ENCODE data around the gene TFDP1. TPM values are rescaled to one million over a fixed set of nuclear protein-coding genes. Genes with fewer than 3 reads are reported as not detected.

TFDP1 gene
- polyA plus RNA-seq, 2 donors, result 24.2 to 50.3 TPM

- H3K4me3 ChIP-seq (ENCODE audit: low read depth in 1 of 2, low read length in 2 of 2), result no peak overlapping the region
- WGBS, 2 donors, result 91 to 92% methylated on average over 24 to 25 of the region's 25 CpGs
Observed at GRCh38 chr13:113656003-113656588, 71.5 kb downstream of the TFDP1 start.

GRCh38 chr13:113656831-113657671 is 72.5 kb downstream of the TFDP1 start:
- H3K36me3 ChIP-seq (ENCODE audit: control insufficient read depth in 2 of 2, insufficient read depth in 2 of 2, low read length in 1 of 2), result no peaks in the 10 kb centered on the region
- H3K4me3 ChIP-seq (ENCODE audit: low read depth in 1 of 2, low read length in 2 of 2), result no peak overlapping the region
- no peaks in the 10 kb centered on the region for H3K4me1 ChIP-seq (ENCODE audit: control insufficient read depth in 2 of 2, insufficient read depth in 2 of 2, low read length in 1 of 2)
- no peaks in the 10 kb centered on the region for H3K9me3 ChIP-seq (ENCODE audit: control insufficient read depth in 2 of 2, insufficient read depth in 1 of 2, low read depth in 1 of 2, low read length in 1 of 2)
- 60 to 68% methylated on average over 39 to 42 of the region's 42 CpGs for WGBS, 2 donors
- no peaks in the 10 kb centered on the region for H3K27me3 ChIP-seq (ENCODE audit: control insufficient read depth in 1 of 2, insufficient read depth in 2 of 2, low read length in 2 of 2)
- no peak overlapping the region for H3K27ac ChIP-seq (ENCODE audit: low read depth in 2 of 2, low read length in 1 of 2)

More at GRCh38 chr13:113656003-113656588, 71.5 kb downstream of the TFDP1 start:
- no peaks in the 10 kb centered on the region for H3K36me3 ChIP-seq (ENCODE audit: control insufficient read depth in 2 of 2, insufficient read depth in 2 of 2, low read length in 1 of 2)
- no peak overlapping the region for H3K27ac ChIP-seq (ENCODE audit: low read depth in 2 of 2, low read length in 1 of 2)
- H3K27me3 ChIP-seq (ENCODE audit: control insufficient read depth in 1 of 2, insufficient read depth in 2 of 2, low read length in 2 of 2), result no peaks in the 10 kb centered on the region
- H3K9me3 ChIP-seq (ENCODE audit: control insufficient read depth in 2 of 2, insufficient read depth in 1 of 2, low read depth in 1 of 2, low read length in 1 of 2), result no peaks in the 10 kb centered on the region
- no peaks in the 10 kb centered on the region for H3K4me1 ChIP-seq (ENCODE audit: control insufficient read depth in 2 of 2, insufficient read depth in 2 of 2, low read length in 1 of 2)

- Histone ChIP-seq H3K27me3 (ENCODE audit: control insufficient read depth in 1 of 2, insufficient read depth in 2 of 2, low read length in 2 of 2) (no peaks in the 10 kb centered on the region), H3K4me1 (ENCODE audit: control insufficient read depth in 2 of 2, insufficient read depth in 2 of 2, low read length in 1 of 2) (no peaks in the 10 kb centered on the region), H3K27ac (ENCODE audit: low read depth in 2 of 2, low read length in 1 of 2) (no peak within 1 kb of the TSS), H3K9me3 (ENCODE audit: control insufficient read depth in 2 of 2, insufficient read depth in 1 of 2, low read depth in 1 of 2, low read length in 1 of 2) (no peaks in the 10 kb centered on the region), H3K36me3 (ENCODE audit: control insufficient read depth in 2 of 2, insufficient read depth in 2 of 2, low read length in 1 of 2) (no peaks in the 10 kb centered on the region), H3K4me3 (ENCODE audit: low read depth in 1 of 2, low read length in 2 of 2) (no peak within 1 kb of the TSS)
- WGBS, 2 donors, result 81 to 86% methylated on average over 46 to 47 of the region's 47 CpGs
Observed at GRCh38 chr13:113657851-113658741, 73.5 kb downstream of the TFDP1 start, which contains the start of gene ATP4B. TSS of gene ATP4B (minus strand) at chr13:113658198. CDS start at chr13:113658144, 54 bp downstream.

GRCh38 chr13:113658836-113659235 is 74.3 kb downstream of the TFDP1 start:
- Histone ChIP-seq H3K4me3 (ENCODE audit: low read depth in 1 of 2, low read length in 2 of 2) (no peak overlapping the region), H3K27ac (ENCODE audit: low read depth in 2 of 2, low read length in 1 of 2) (no peak overlapping the region), H3K36me3 (ENCODE audit: control insufficient read depth in 2 of 2, insufficient read depth in 2 of 2, low read length in 1 of 2) (no peaks in the 10 kb centered on the region), H3K4me1 (ENCODE audit: control insufficient read depth in 2 of 2, insufficient read depth in 2 of 2, low read length in 1 of 2) (no peaks in the 10 kb centered on the region), H3K27me3 (ENCODE audit: control insufficient read depth in 1 of 2, insufficient read depth in 2 of 2, low read length in 2 of 2) (no peaks in the 10 kb centered on the region), H3K9me3 (ENCODE audit: control insufficient read depth in 2 of 2, insufficient read depth in 1 of 2, low read depth in 1 of 2, low read length in 1 of 2) (no peaks in the 10 kb centered on the region)
- 75 to 86% methylated on average over 14 of the region's 14 CpGs for WGBS, 2 donors

- 93% methylated on average over 8 of the region's 8 CpGs for WGBS, 2 donors
- H3K27ac ChIP-seq (ENCODE audit: low read depth in 2 of 2, low read length in 1 of 2), result no peak overlapping the region
- H3K27me3 ChIP-seq (ENCODE audit: control insufficient read depth in 1 of 2, insufficient read depth in 2 of 2, low read length in 2 of 2), result no peaks in the 10 kb centered on the region
- H3K36me3 ChIP-seq (ENCODE audit: control insufficient read depth in 2 of 2, insufficient read depth in 2 of 2, low read length in 1 of 2), result no peaks in the 10 kb centered on the region
- H3K4me1 ChIP-seq (ENCODE audit: control insufficient read depth in 2 of 2, insufficient read depth in 2 of 2, low read length in 1 of 2), result no peaks in the 10 kb centered on the region
- no peaks in the 10 kb centered on the region for H3K9me3 ChIP-seq (ENCODE audit: control insufficient read depth in 2 of 2, insufficient read depth in 1 of 2, low read depth in 1 of 2, low read length in 1 of 2)
- no peak overlapping the region for H3K4me3 ChIP-seq (ENCODE audit: low read depth in 1 of 2, low read length in 2 of 2)
Observed at GRCh38 chr13:113659337-113659736, 74.8 kb downstream of the TFDP1 start.

GRCh38 chr13:113660066-113660465 is 75.5 kb downstream of the TFDP1 start:
- Histone ChIP-seq H3K36me3 (ENCODE audit: control insufficient read depth in 2 of 2, insufficient read depth in 2 of 2, low read length in 1 of 2) (no peaks in the 10 kb centered on the region), H3K27ac (ENCODE audit: low read depth in 2 of 2, low read length in 1 of 2) (no peak overlapping the region), H3K4me1 (ENCODE audit: control insufficient read depth in 2 of 2, insufficient read depth in 2 of 2, low read length in 1 of 2) (peaks cover 0 to under 1% of the 10 kb centered on the region in 2 donors), H3K4me3 (ENCODE audit: low read depth in 1 of 2, low read length in 2 of 2) (no peak overlapping the region), H3K9me3 (ENCODE audit: control insufficient read depth in 2 of 2, insufficient read depth in 1 of 2, low read depth in 1 of 2, low read length in 1 of 2) (no peaks in the 10 kb centered on the region), H3K27me3 (ENCODE audit: control insufficient read depth in 1 of 2, insufficient read depth in 2 of 2, low read length in 2 of 2) (no peaks in the 10 kb centered on the region)
- 85 to 88% methylated on average over 3 of the region's 3 CpGs for WGBS, 2 donors

GRCh38 chr13:113661509-113661908 is 77.0 kb downstream of the TFDP1 start:
- Histone ChIP-seq H3K27me3 (ENCODE audit: control insufficient read depth in 1 of 2, insufficient read depth in 2 of 2, low read length in 2 of 2) (no peaks in the 10 kb centered on the region), H3K27ac (ENCODE audit: low read depth in 2 of 2, low read length in 1 of 2) (no peak overlapping the region), H3K9me3 (ENCODE audit: control insufficient read depth in 2 of 2, insufficient read depth in 1 of 2, low read depth in 1 of 2, low read length in 1 of 2) (no peaks in the 10 kb centered on the region), H3K4me3 (ENCODE audit: low read depth in 1 of 2, low read length in 2 of 2) (no peak overlapping the region), H3K36me3 (ENCODE audit: control insufficient read depth in 2 of 2, insufficient read depth in 2 of 2, low read length in 1 of 2) (no peaks in the 10 kb centered on the region), H3K4me1 (ENCODE audit: control insufficient read depth in 2 of 2, insufficient read depth in 2 of 2, low read length in 1 of 2) (peaks cover 0 to 6% of the 10 kb centered on the region in 2 donors)
- 79 to 86% methylated on average over 2 of the region's 2 CpGs for WGBS, 2 donors

- Histone ChIP-seq H3K4me1 (ENCODE audit: control insufficient read depth in 2 of 2, insufficient read depth in 2 of 2, low read length in 1 of 2) (peaks cover 0 to 6% of the 10 kb centered on the region in 2 donors), H3K27me3 (ENCODE audit: control insufficient read depth in 1 of 2, insufficient read depth in 2 of 2, low read length in 2 of 2) (no peaks in the 10 kb centered on the region), H3K9me3 (ENCODE audit: control insufficient read depth in 2 of 2, insufficient read depth in 1 of 2, low read depth in 1 of 2, low read length in 1 of 2) (no peaks in the 10 kb centered on the region), H3K36me3 (ENCODE audit: control insufficient read depth in 2 of 2, insufficient read depth in 2 of 2, low read length in 1 of 2) (no peaks in the 10 kb centered on the region), H3K4me3 (ENCODE audit: low read depth in 1 of 2, low read length in 2 of 2) (no peak overlapping the region), H3K27ac (ENCODE audit: low read depth in 2 of 2, low read length in 1 of 2) (no peak overlapping the region)
- 68 to 73% methylated on average over 15 of the region's 15 CpGs for WGBS, 2 donors
Observed at GRCh38 chr13:113663934-113664333, 79.4 kb downstream of the TFDP1 start.
